HG02973 (cell line): ENCODE measurements around the gene SMAD3.
"Not testable (repeated sequence)": the region's sequence is repeated elsewhere in the genome, so short reads cannot be mapped to it uniquely, and the experiment has no call there.

Experiments used
- ATAC-seq: cut with Tn5 transposase; IDR thresholded peaks from one replicate; pipeline ENCODE4 v1.9.1; 2021; ENCODE audit warnings: moderate library complexity; ENCODE audit not compliant: unreplicated experiment

The SMAD3 gene

GRCh38 chr15:67123291-67123690, 57.9 kb downstream of the SMAD3 start:
- ATAC-seq: not testable (repeated sequence)

DNA sequence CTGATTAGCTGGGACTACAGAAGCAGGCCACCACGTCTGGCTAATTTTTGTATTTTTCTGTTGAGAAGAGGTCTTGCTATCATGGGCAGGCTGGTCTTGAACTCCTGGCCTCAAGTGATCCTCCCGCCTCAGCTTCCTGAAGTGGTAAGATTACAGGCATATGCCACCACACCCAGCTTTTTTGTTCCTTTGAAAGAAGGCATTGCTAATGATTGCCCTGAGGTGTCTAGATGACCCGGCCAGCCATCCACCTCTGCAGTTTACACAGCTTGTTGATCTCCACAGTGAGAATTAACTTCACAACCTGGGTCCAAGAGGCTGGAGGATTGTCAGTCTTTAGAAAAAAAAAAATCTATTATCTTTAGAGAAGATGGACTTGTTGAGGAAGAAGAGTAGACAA, 58.7 kb downstream of the SMAD3 start:
- ATAC-seq: no peak

DNA sequence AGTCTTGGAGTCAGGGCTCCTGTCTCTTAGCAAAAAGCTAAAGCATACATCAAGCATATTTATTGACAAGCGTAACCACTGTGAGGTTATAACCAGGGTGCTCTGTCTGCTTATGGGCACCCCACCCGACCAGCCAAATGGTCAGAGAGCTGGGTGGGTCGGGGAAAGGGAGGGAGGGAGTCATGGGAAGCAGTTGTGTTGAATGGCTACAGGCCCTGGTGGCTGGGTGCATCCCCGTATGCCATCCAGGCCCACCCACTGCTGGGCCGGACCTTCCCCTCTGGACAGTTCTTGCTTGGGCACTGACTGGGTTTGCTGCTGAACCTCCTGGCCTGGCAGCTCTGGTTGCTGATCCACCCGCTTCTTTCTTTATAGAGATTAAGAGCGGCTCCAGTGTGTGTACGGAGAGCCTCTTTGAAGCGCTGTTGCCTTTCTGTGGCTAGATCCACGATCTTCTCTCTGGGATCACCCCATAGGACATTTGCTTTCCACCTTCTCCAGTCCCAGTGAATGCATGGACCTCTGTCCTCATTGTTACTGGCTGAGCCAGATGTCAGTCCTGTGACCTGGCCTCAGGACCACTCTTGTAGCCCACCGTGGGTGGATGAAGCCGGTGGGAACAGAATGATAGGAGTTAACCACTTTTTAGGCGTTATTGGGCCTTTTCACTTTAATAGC, 59.6 kb downstream of the SMAD3 start:
- ATAC-seq: no peak

GRCh38 chr15:67125589-67126502, 60.4 kb downstream of the SMAD3 start:
- no peak for ATAC-seq

DNA sequence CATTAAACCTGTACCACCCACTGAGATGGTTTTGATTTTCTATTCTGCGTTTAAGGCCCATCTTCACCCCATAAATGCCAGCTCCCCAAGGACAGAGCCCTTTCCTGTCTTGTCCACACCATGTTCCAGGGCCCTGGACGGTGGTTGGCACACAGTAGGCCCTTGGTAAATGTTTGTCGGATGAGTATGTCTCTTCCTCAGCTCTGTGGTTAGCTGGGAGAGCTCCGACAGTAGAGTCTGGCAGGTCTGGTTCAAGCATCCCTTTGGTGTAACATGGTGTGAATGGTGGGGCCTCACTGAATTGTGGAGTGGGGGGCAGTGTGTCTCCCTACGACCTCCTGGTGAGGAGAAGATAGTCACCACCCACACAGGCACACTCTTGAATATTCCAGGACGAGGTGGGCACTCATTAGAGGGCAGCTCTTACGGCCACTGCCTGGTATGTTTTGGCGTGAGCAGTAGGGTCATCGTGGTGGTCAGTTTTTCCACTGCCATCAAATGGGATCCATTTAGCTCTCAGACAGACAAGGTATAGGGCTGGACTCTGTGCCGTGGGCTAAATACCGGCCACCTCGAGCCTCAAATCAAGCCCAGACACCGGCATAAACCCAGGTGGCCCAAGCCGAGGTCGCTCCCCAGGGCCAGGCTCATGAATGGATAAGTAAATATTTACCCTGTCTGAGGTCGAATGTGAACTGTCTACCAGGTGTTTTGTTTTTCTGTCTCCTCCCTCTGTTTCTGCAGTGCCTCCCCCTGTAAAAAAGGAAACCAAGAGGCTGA, 61.3 kb downstream of the SMAD3 start:
- no peak for ATAC-seq

DNA sequence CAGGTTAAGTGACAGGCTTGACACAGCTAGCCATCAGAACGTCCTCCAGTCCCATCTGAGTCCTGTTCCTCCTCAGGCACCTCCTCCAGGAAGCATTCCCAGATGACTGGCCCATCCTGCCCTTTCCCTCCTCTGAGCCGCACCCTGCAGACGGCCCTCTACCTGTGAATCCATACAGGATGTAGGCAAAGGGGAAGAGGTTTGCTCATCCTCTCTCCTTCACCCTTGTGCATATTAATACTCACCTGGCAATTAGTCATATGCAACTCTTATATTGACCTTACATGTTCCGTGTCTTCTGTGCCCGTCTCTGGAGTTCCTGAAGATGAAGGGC, 61.9 kb downstream of the SMAD3 start:
- ATAC-seq: no peak

- no peak for ATAC-seq
Measured at GRCh38 chr15:67127965-67128364, 62.6 kb downstream of the SMAD3 start.

DNA sequence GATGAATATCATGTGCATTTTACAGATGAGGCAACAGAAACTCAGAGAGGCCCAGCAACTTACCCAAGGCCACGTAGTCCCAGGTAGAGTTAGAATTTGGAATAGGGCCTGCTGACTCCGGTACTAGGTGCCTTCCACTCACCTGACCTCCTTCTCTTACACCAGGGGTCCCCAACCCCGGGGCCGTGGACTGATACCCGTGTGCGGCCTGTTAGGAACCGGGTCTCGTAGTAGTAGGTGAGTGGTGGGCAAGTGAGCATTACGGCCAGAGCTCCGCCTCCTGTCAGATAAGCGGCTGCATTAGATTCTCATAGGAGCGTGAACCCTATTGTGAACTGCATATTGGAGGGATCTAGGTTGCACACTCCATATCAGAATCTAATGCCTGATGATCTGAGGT, 64.8 kb downstream of the SMAD3 start:
- ATAC-seq: no peak

DNA sequence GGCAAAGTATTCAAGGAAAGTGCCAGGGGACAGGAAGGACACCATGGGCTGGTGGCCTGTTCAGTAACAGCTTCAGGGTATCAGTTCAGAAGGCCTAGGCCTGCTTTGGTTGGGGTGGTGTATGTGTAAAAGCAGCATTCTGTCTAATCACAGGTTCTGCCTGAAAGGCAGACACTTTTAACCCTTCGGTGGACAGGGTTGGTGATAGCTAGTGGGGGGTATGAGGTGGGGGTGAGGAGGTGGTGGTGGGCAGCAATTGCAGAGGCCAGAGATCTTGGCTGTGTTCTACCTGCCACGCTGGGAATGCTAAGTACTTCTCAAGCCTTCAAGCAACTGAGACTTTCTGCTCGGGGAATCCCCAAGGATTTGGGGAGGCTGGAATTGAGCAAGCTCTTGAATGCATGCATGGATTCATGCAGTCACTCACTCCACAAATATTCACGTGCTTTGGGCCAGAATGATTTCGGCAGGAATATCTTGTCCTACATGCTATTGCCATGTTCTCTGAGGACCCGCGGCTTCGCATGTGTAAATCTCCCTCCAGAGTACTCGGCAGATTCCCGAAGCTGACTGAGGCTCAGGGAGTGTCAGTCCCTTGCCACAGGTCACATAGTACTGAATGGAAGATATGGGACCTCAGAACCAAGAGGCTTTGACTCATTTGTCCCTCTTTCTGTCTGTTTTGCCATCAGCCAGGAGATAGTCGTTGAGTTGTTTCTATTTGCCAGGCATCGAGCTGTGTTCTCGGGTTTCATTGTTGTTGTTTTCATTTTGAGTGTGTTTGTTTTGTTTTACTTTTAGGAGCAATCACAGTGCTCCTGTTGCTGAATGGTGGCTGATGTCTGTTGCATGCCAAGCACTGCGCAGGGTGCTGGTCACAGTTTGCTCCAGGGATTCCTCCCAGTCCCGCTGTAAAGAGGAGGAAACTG, 65.5 kb downstream of the SMAD3 start:
- no peak for ATAC-seq

- no peak for ATAC-seq
Measured at GRCh38 chr15:67132276-67132675, 66.9 kb downstream of the SMAD3 start.

DNA sequence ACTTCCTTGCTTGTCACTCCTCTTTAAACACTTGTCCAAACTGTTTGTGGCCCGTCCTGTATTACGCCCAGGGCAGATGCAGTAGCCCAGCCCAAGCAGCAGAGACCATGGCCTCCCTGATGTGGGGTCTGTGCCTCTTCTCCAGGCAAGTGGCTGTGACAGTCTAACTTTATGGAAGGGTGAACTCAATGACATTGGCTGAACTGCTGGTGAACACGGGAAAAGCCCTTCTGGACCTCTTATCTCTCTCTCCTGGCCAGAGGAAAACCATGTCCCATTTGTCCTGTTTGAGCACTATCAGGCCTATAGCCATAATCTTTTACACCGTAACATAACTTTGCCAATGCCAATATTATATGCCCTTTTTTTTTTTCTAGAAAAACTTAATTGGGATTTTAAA, 67.6 kb downstream of the SMAD3 start:
- no peak for ATAC-seq

DNA sequence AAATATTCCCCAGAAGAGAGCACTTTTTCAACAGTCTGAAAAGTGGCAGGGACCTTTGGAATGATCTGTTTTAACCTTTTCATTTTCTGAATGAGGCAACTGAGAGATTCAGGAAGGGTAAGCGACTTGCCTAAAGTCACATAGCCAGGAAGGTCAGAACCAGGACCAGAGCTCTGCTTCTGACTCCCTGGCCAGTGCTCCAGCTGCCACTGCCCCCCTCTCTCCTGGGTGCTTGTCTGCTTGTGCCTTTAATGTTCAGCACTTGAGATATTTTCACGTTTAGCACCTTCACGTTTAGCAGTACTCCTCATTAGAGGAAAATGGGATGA, 68.3 kb downstream of the SMAD3 start:
- ATAC-seq: no peak

DNA sequence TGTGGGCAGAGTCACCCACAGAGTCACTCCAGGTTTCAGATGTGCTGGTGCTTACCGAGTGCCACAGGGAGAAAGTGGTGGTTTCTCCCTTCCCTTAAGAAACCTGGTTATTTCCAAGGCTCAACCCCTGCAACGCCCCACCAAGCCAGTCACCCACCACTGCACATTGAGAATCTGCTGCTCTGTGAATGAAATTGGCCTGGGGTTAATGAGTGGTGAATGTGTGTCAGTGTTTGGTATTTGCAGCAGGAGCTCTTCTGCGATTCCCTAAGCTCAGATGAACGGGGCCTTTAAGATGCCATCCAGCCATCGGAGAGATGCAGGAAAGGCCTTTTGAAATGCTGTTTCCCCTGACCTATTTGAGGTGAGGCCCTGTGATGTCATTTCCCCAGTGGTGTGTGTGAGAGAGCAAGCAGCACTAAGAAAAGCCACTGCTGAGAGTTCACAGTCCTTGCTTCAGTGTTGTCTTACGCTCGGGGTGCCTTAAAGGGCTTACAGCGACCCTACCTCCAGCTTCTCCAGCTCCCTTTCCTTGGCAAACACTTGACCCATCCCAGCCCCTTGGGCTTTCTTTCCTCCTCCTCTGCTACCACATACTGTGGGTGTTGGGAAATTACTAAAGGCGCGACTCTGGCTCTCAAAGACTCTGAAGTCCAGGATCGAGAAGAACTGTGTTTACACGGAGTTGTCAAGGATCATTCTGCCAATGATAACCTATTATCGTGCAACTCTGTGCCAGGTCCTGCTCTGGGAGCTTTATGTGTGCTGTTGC, 68.9 kb downstream of the SMAD3 start:
- no peak for ATAC-seq

DNA sequence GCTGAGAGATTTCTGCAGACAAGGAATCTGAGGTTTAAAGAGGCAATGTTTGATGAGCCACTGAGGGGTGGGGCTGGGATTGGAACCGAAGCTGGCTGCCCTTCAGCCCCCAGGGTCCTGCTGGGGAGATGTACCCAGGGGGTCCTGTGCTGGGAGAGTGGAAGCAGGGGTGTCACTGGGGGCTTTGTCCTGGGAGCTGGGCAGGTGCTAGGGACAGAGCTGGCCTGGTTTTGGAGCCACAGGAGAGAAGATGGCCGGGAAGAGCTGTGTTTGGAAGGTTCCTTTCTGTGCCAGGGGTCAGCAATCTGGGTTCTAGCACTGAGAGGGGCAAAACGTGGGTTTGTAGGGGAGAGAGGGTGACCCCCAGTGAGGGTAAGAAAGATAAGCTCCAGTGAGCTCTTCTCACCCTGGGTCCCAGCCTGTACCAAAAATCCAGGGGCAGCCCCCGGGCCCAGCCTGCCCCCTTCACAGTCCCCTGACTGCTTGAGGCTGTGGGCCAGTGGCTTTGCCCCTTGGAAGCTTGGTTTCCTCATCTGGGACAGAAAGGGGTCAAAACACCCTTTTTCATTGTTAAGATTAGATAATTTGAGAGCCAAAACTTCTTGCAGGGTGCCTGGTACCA, 69.6 kb downstream of the SMAD3 start:
- no peak for ATAC-seq

GRCh38 chr15:67135494-67135893, 70.1 kb downstream of the SMAD3 start:
- no peak for ATAC-seq

- no peak for ATAC-seq
Measured at GRCh38 chr15:67136802-67137201, 71.4 kb downstream of the SMAD3 start.

- ATAC-seq: no peak
Measured at GRCh38 chr15:67137319-67137718, 71.9 kb downstream of the SMAD3 start.

- no peak for ATAC-seq
Measured at GRCh38 chr15:67137951-67138848, 72.8 kb downstream of the SMAD3 start.
